Cardiac muscle cell (in vitro differentiated cells and primary cell): ENCODE data around the gene ZFP28. TPM values are rescaled to one million over a fixed set of nuclear protein-coding genes. Genes with fewer than 3 reads are reported as not detected.
A peak's percentile ranks its signal among the peaks of the same experiment; 100 is the strongest.

ENCODE experiments used
- DNase-seq, 2 donors: peaks; one replicate each; pipeline versions ENCODE4 v3.0.0 to v3.0.0-alpha.2; 2010 to 2017; ENCODE audit warnings: low read depth in 1 of 2, low spot score in 1 of 2
- H3K27ac ChIP-seq: fragments of 200-600 bp; sonication (generic); 2 replicates; pipeline ENCODE4 v1.5.1; 2016
- H3K27me3 ChIP-seq: fragments of 200-600 bp; sonication (generic); 2 replicates; pipeline ENCODE4 v1.6.0; 2016; ENCODE audit warnings: control low read depth
- H3K36me3 ChIP-seq: fragments of 200-600 bp; sonication (generic); 2 replicates; pipeline ENCODE4 v1.5.1; 2016; ENCODE audit warnings: control low read depth
- H3K4me1 ChIP-seq: fragments of 200-600 bp; sonication (generic); 2 replicates; pipeline ENCODE4 v1.8.1; 2017; ENCODE audit warnings: low read depth, mild to moderate bottlenecking, mixed run types
- H3K4me3 ChIP-seq: fragments of 200-600 bp; sonication (generic); 2 replicates; pipeline ENCODE4 v1.5.1; 2016; ENCODE audit warnings: mild to moderate bottlenecking
- H3K9me3 ChIP-seq: fragments of 200-600 bp; sonication (generic); 2 replicates; pipeline ENCODE4 v1.5.1; 2017; ENCODE audit warnings: low read depth, mild to moderate bottlenecking, control low read depth
- polyA plus RNA-seq: library from polyadenylated mRNA; unstranded; fragments of >200 nt; fragmentation: Nextera tagmentation; extraction: Ambion mirVana; gene quantifications from 2 replicates; pipeline ENCODE4 v1.2.1, GENCODE V29; 2016
- total RNA-seq: library from RNA; depleted of rRNA; stranded (reverse); fragments of >200 nt; gene quantifications from 2 replicates; pipeline ENCODE4 v1.2.3, GENCODE V29; 2016
- TF ChIP-seq, protein P1 (sequence below): IDR thresholded peaks from 2 replicates; pipeline ENCODE4 v1.5.1; 2012; ENCODE audit warnings: low read depth, mild to moderate bottlenecking, low read length

Gene ZFP28
- total RNA-seq (4.8 and 5.1 TPM in 2 replicates), polyA plus RNA-seq (5.4 and 6.3 TPM in 2 replicates)

DNA sequence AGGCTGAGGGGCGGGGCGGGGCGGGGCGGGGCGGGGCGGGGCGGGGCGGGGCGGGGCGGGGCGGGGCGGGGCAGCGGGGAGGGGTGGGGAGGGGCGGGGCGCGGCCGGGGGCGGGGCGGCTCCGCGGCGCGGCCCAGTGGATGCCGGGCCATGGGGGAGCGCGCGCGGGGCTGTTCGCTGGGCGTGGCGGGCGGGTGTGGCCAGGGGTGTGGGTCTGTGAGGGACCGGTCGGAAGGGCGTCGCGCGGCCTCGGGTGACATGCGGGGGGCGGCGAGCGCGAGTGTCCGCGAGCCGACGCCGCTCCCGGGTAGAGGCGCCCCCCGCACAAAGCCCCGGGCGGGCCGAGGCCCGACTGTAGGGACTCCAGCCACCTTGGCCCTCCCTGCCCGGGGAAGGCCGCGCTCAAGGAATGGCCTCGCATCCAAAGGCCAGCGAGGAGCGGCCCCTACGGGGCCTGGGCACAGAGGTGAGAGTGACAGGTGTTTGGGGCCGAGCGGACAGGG, at the start of gene ZFP28:
Gene ZFP28, plus strand, starts transcription at position 188 of the 503 bp plus-strand sequence. Its CDS starts 71 bp downstream, at position 259.
- Histone ChIP-seq H3K4me3 (peak within 1 kb of the TSS; percentile 77), H3K4me1 (no peaks in the 10 kb centered on the region), H3K27me3 (no peaks in the 10 kb centered on the region), H3K36me3 (no peaks in the 10 kb centered on the region), H3K27ac (peak within 1 kb of the TSS; percentile 91), H3K9me3 (no peaks in the 10 kb centered on the region)
- TF ChIP-seq, protein P1, sequence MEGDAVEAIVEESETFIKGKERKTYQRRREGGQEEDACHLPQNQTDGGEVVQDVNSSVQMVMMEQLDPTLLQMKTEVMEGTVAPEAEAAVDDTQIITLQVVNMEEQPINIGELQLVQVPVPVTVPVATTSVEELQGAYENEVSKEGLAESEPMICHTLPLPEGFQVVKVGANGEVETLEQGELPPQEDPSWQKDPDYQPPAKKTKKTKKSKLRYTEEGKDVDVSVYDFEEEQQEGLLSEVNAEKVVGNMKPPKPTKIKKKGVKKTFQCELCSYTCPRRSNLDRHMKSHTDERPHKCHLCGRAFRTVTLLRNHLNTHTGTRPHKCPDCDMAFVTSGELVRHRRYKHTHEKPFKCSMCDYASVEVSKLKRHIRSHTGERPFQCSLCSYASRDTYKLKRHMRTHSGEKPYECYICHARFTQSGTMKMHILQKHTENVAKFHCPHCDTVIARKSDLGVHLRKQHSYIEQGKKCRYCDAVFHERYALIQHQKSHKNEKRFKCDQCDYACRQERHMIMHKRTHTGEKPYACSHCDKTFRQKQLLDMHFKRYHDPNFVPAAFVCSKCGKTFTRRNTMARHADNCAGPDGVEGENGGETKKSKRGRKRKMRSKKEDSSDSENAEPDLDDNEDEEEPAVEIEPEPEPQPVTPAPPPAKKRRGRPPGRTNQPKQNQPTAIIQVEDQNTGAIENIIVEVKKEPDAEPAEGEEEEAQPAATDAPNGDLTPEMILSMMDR: no peak
- DNase-seq: no peak

DNA sequence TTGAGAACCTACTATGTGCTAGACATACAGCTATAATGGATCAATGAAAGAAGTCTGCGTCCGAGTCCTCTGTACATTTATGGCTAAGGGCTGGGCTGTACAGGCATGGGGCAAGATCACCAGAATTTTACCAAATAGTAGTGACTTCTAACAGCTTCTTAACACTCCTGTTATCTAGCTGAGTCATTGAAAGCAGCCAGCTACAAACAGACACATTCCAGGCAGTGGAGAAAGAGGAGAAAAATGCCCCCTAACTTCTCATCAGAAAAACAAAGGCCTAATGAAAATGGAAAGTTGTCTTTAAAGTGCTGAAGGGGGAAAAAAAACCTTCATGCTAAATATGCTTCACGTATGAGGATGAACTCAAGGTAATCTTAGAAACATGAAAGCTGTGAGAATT, 47.3 kb upstream of the ZFP28 start:
- no peaks in the 10 kb centered on the region for H3K27me3 ChIP-seq
- no peaks in the 10 kb centered on the region for H3K9me3 ChIP-seq
- TF ChIP-seq, protein P1: no peak
- peaks cover 9% of the 10 kb centered on the region for H3K4me1 ChIP-seq
- peak in 1 of 2 donors; percentile 15 for DNase-seq
- H3K27ac ChIP-seq: peak overlapping the region; percentile 80
- no peaks in the 10 kb centered on the region for H3K36me3 ChIP-seq
- H3K4me3 ChIP-seq: no peak overlapping the region

DNA sequence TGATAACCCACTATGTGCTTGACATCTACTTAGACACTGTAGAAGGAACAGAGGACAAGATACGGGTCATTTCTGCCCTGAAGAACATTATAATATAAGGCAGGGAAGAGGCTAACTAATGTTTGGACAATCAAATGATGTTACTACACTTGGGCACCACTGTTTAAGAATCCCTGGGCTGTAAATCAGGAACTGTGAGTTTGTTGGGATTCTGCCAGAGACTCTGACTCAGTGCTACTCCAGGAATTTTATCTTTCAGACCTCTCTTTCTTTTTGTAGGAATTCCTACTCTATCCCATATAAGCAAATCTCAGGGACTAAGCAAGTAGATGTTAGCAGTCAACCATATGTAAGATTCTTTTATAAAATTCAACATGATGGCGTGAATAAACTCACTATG, 34.2 kb upstream of the ZFP28 start:
- DNase-seq: peak in 1 of 2 donors; percentile 60

DNA sequence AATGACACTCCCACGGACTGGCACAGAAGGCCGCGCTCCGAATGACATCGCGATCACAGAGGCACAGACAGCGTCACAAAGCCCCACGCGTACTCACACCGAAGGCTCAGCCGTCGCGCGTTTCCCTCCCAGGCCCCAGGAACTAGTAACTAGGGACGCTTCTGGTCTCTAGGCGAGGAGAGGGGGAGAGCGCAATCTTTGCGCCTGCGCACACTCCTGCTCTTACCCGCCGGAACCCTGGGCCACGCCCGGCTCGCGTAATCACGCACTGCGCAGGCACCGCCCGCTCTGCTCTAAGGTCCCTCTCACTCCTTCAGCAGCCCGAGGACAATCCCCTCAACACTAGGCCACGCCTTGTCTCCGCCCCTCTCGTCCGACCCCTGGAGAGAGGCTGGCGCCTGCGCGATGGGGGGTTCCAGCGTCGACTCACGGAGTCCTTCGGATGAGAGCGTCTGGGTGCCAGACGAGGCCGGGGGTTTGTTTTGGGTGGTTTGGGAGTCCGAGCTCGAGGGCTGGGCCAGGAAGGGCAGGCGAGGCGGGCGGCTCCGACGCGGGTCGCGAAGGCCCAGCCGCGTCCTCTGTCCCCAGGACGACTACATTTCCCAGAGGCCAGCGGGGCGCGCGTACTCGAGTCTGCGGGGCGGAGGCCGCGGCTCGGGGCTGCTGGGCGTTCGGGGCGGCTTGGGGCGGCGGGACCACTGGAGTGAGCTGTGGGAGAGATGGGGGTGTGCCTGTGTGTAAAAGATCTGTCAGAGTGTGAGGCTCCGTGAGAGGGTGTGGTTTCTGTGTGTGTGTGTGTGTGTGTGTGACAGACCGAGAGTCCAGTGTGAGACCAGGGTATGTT, 31.1 kb upstream of the ZFP28 start, which contains the start of gene ZNF471:
Gene ZNF471, plus strand, starts transcription at position 410 of the 844 bp plus-strand sequence. CDS start 3,717 bp downstream, outside the sequence.
- Histone ChIP-seq H3K4me3 (peak within 1 kb of the TSS; percentile 39), H3K27ac (peak within 1 kb of the TSS; percentile 97), H3K9me3 (no peaks in the 10 kb centered on the region), H3K36me3 (no peaks in the 10 kb centered on the region), H3K4me1 (no peaks in the 10 kb centered on the region), H3K27me3 (no peaks in the 10 kb centered on the region)
- TF ChIP-seq, protein P1: no peak
- peak; percentile 93 to 99 for DNase-seq

More for the DNA sequence above, 34.2 kb upstream of the ZFP28 start:
- H3K27me3 ChIP-seq: no peaks in the 10 kb centered on the region
- H3K4me3 ChIP-seq: no peak overlapping the region
- H3K9me3 ChIP-seq: no peaks in the 10 kb centered on the region
- no peak overlapping the region for H3K27ac ChIP-seq
- no peaks in the 10 kb centered on the region for H3K4me1 ChIP-seq
- TF ChIP-seq, protein P1: no peak
- H3K36me3 ChIP-seq: no peaks in the 10 kb centered on the region

DNA sequence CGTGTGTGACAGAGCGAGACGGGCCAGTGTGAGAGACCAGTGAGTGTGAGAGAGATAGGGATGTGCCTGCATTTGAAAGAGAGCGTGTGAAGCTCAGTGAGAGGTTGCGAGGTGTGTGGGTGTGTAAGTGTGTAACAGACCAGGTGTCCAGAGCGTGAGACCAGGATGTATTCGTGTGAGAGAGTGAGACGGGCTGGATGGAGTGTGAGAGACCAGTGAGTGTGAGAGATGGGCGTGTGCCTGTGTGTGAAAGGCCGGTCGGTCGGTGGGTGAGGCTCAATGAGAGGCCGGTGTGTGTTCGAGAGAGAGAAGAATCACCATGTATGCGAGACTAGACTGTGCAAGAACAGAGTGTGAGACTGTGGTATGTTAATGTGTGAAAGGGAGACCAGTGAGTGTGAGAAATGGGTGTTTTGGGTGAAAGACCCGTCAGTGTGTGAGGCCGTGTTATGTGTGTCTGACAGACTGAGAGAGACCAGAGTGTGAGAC, 30.4 kb upstream of the ZFP28 start:
- TF ChIP-seq, protein P1: no peak
- DNase-seq: no peak
- no peaks in the 10 kb centered on the region for H3K9me3 ChIP-seq
- H3K4me3 ChIP-seq: peak overlapping the region; percentile 39
- H3K4me1 ChIP-seq: no peaks in the 10 kb centered on the region
- H3K27ac ChIP-seq: no peak overlapping the region
- no peaks in the 10 kb centered on the region for H3K36me3 ChIP-seq
- no peaks in the 10 kb centered on the region for H3K27me3 ChIP-seq
